IMR-90 (cell line): Measurements from ENCODE around the gene PDCD10. TPM values are rescaled to one million over a fixed set of nuclear protein-coding genes. Genes with fewer than 3 reads are reported as not detected.

Source experiments
- ATAC-seq: fragments of 200-7000 bp; cut with Tn5 transposase; 2 replicates; pipeline ENCODE4 v1.9.1; 2020; ENCODE audit warnings: low read depth, mild to moderate bottlenecking, moderate library complexity
- BruUV-seq: library from RNA; stranded (reverse); fragments of 400-500 nt; replicated peaks from 2 replicates; lab custom pipeline; 2021; lab: Mats Ljungman, UMichigan
- CTCF ChIA-PET: fragments of 300-600 bp; formaldehyde crosslinking; extraction: SDS; loops from one replicate; lab custom pipeline; 2021; ENCODE audit warnings: antibody characterized with exemption; lab: Yijun Ruan, JAX
- POLR2A ChIA-PET: fragments of 300-600 bp; sonication (Branson Sonifier 250); formaldehyde crosslinking; loops from one replicate; lab custom pipeline; 2022; ENCODE audit warnings: antibody characterized with exemption; ENCODE audit not compliant: unreplicated experiment; lab: Charles Lee
- DNase-seq: peaks from one replicate; pipeline ENCODE4 v3.0.0; 2013
- H2AFZ ChIP-seq: replicated peaks from 2 replicates; pipeline ENCODE3; 2013; ENCODE audit warnings: low read length, mild to moderate bottlenecking; ENCODE audit not compliant: poor library complexity
- H2AK5ac ChIP-seq: 2 replicates; pipeline ENCODE4 v1.6.1; 2013; ENCODE audit warnings: low read depth, low read length, inconsistent platforms
- H2AK9ac ChIP-seq: replicated peaks from 2 replicates; pipeline ENCODE3; 2013; ENCODE audit warnings: mild to moderate bottlenecking, low read depth, low read length, moderate library complexity; ENCODE audit not compliant: poor library complexity
- H2BK120ac ChIP-seq: 2 replicates; pipeline ENCODE4 v1.6.1; 2013; ENCODE audit warnings: low read depth, low read length, inconsistent platforms
- H2BK15ac ChIP-seq: 3 replicates; pipeline ENCODE4 v1.6.1; 2013; ENCODE audit warnings: low read depth, low read length, inconsistent platforms
- H2BK20ac ChIP-seq: 2 replicates; pipeline ENCODE4 v1.6.1; 2013; ENCODE audit warnings: low read depth, mild to moderate bottlenecking, inconsistent platforms, low read length, moderate library complexity
- H2BK5ac ChIP-seq: 2 replicates; pipeline ENCODE4 v1.6.1; 2013; ENCODE audit warnings: mild to moderate bottlenecking, low read depth, low read length, inconsistent platforms; ENCODE audit not compliant: poor library complexity, severe bottlenecking
- H3K14ac ChIP-seq: replicated peaks from 2 replicates; pipeline ENCODE4 v1.6.1; 2013; ENCODE audit warnings: low read depth, low read length, inconsistent platforms
- H3K18ac ChIP-seq: 2 replicates; pipeline ENCODE4 v1.6.1; 2013; ENCODE audit warnings: low read depth, low read length, control low read depth
- H3K23ac ChIP-seq: 2 replicates; pipeline ENCODE4 v1.6.1; 2013; ENCODE audit warnings: low read depth, low read length, inconsistent platforms
- H3K27ac ChIP-seq: 2 replicates; pipeline ENCODE4 v1.5.1; 2013; ENCODE audit warnings: mild to moderate bottlenecking, control low read depth, low read length; ENCODE audit not compliant: insufficient read depth
- H3K27me3 ChIP-seq: 2 replicates; pipeline ENCODE4 v1.6.1; 2013; ENCODE audit warnings: low read length; ENCODE audit not compliant: control insufficient read depth, insufficient read depth
- H3K36me3 ChIP-seq: 2 replicates; pipeline ENCODE4 v1.6.1; 2013; ENCODE audit warnings: low read length, mixed read lengths; ENCODE audit not compliant: control insufficient read depth, insufficient read depth
- H3K4ac ChIP-seq: 2 replicates; pipeline ENCODE4 v1.6.1; 2013; ENCODE audit warnings: low read depth, low read length, inconsistent platforms
- H3K4me1 ChIP-seq: 2 replicates; pipeline ENCODE4 v1.6.1; 2013; ENCODE audit warnings: low read length, mixed read lengths; ENCODE audit not compliant: control insufficient read depth, insufficient read depth
- H3K4me2 ChIP-seq: 2 replicates; pipeline ENCODE4 v1.6.1; 2013; ENCODE audit warnings: low read depth, mild to moderate bottlenecking, control low read depth, low read length, moderate library complexity
- H3K4me3 ChIP-seq: 2 replicates; pipeline ENCODE4 v1.5.1; 2013; ENCODE audit warnings: low read depth, mild to moderate bottlenecking, control low read depth, low read length, moderate library complexity; ENCODE audit not compliant: insufficient read depth
- H3K56ac ChIP-seq: 2 replicates; pipeline ENCODE4 v1.6.1; 2013; ENCODE audit warnings: low read length, inconsistent platforms; ENCODE audit not compliant: insufficient read depth; ENCODE audit errors: extremely low read depth
- H3K79me1 ChIP-seq, 2 experiments: 2 replicates each; pipeline ENCODE4 v1.6.1; 2013; ENCODE audit warnings: low read length in 2 of 2, inconsistent platforms in 1 of 2, low read depth in 1 of 2
- H3K9ac ChIP-seq: 2 replicates; pipeline ENCODE4 v1.6.1; 2013; ENCODE audit warnings: low read depth, low read length, control low read depth
- H3K9me1 ChIP-seq: 2 replicates; pipeline ENCODE4 v1.6.1; 2013; ENCODE audit warnings: low read length, inconsistent platforms; ENCODE audit not compliant: insufficient read depth
- H3K9me3 ChIP-seq: 2 replicates; pipeline ENCODE4 v1.6.1; 2013; ENCODE audit warnings: low read length; ENCODE audit not compliant: control insufficient read depth, insufficient read depth
- H4K20me1 ChIP-seq: 2 replicates; pipeline ENCODE4 v1.6.1; 2013; ENCODE audit warnings: low read length, inconsistent platforms; ENCODE audit not compliant: insufficient read depth
- H4K5ac ChIP-seq: 2 replicates; pipeline ENCODE4 v1.6.1; 2013; ENCODE audit warnings: mild to moderate bottlenecking, low read depth, low read length, control low read depth
- H4K8ac ChIP-seq, 2 experiments: 2 replicates each; pipeline ENCODE4 v1.6.1; 2013; ENCODE audit warnings: low read depth in 2 of 2, low read length in 2 of 2, control low read depth in 1 of 2, inconsistent platforms in 1 of 2
- H4K91ac ChIP-seq: 2 replicates; pipeline ENCODE4 v1.6.1; 2013; ENCODE audit warnings: low read depth, low read length, inconsistent platforms; ENCODE audit not compliant: insufficient read depth
- BHLHE40 ChIP-seq: fragments of 150-350 bp; IDR thresholded peaks from 2 replicates; pipeline ENCODE4 v1.6.1; 2016; ENCODE audit warnings: mild to moderate bottlenecking, low read depth, low read length
- CEBPB ChIP-seq: IDR thresholded peaks from 2 replicates; pipeline ENCODE4 v1.6.1; 2012; ENCODE audit warnings: low read depth, low read length, improper control_type of control experiment
- CHD1 ChIP-seq: IDR thresholded peaks from 2 replicates; pipeline ENCODE4 v1.6.1; 2012; ENCODE audit warnings: low read depth, low read length, improper control_type of control experiment
- NFE2L2 ChIP-seq: fragments of 150-350 bp; IDR thresholded peaks from 2 replicates; pipeline ENCODE4 v1.6.1; 2016; ENCODE audit warnings: low read depth, mild to moderate bottlenecking, low read length
- POLR2A ChIP-seq: IDR thresholded peaks from 2 replicates; pipeline ENCODE4 v1.6.1; 2012; ENCODE audit warnings: mild to moderate bottlenecking, low read depth, low read length
- RAD21 ChIP-seq: IDR thresholded peaks from 2 replicates; pipeline ENCODE4 v1.6.1; 2012; ENCODE audit warnings: low read length, improper control_type of control experiment
- WGBS, 2 experiments: methylation state at CpG; one replicate each; pipeline versions ENCODE4 v1.1.5 to v1.1.7; 2013; ENCODE audit warnings: missing lambda C conversion rate in 2 of 2; ENCODE audit not compliant: insufficient read length in 1 of 2; ENCODE audit errors: extremely low coverage in 2 of 2; 5-methylcytosine and 5-hydroxymethylcytosine counted together
- dilution Hi-C: fragments of 300-500 bp; cut with HindIII; formaldehyde crosslinking; loops from one replicate; pipeline ENCODE4 v1.14.3; 2018; ENCODE audit warnings: low sequenced_read_pairs; ENCODE audit not compliant: unreplicated experiment
- in situ Hi-C: fragments of 300-500 bp; cut with MboI; formaldehyde crosslinking; loops from 3 replicates; pipeline ENCODE4 v1.14.3; 2019; ENCODE audit warnings: low sequenced_read_pairs, inconsistent platforms, mixed read lengths
- intact Hi-C: fragments of 100-400 bp; cut with micrococcal nuclease; formaldehyde crosslinking; loops from 2 replicates; pipeline ENCODE4 v1.10.0; 2022
- polyA plus RNA-seq, 3 experiments: library from polyadenylated mRNA; depleted of rRNA; stranded (reverse); fragments of >200 nt; gene quantifications; 2 replicates each; pipeline ENCODE4 v1.2.3, GENCODE V29; 2012; ENCODE audit warnings: low replicate concordance in 1 of 3
- total RNA-seq: library from RNA; depleted of rRNA; stranded (reverse); fragments of >200 nt; gene quantifications from 2 replicates; pipeline ENCODE4 v1.2.3, GENCODE V29; 2012
- TF ChIP-seq, protein P1 (sequence below): fragments of 150-350 bp; IDR thresholded peaks from 2 replicates; pipeline ENCODE4 v1.6.1; 2016; ENCODE audit warnings: low read depth, mild to moderate bottlenecking, low read length, moderate library complexity, borderline replicate concordance

PDCD10 gene
- total and polyA plus RNA-seq, 2 of the 4 experiments (the other 2 are of a cell fraction): 36.7 to 47.3 TPM

DNA sequence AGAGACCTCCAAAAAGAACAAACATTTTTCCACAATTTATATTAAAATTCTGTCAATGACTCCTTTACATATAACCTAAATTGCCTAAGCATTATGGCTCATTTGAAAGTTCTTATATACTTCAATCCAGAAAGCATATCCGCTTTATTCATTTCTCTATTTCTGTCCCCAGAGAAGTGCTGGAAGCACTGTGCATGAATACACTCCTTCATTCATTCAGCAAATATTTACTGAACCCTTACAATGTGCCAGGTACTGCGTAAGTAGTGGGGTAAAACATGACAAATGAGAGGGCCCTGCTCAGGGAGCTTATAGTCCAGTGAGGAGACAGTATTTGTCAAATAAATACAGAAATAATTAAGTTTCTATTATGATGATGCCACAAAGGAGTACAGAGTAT, 3.3 kb downstream of the PDCD10 start:
- dilution Hi-C loops (no loop called here), in situ Hi-C loops (no loop called here), intact Hi-C loops (loop anchor here (10.0 kb wide), 1 partner anchor 313 kb away; no protein-coding TSS in a partner anchor)
- Histone ChIP-seq H2BK15ac (no peak overlapping the region), H3K79me1 (peaks cover 9 to 31% of the 10 kb centered on the region in 2 experiments; a peak in 3 of 4 replicates), H3K4me3 (no peak overlapping the region), H4K5ac (no peak overlapping the region), H4K8ac (no peak overlapping the region), H3K4me1 (peaks cover 2% of the 10 kb centered on the region; the same call in 1 of the 2 replicates), H3K18ac (no peak overlapping the region), H3K9ac (no peak overlapping the region), H2BK20ac (no peak overlapping the region), H3K9me1 (peaks cover 7% of the 10 kb centered on the region), H2BK120ac (no peak overlapping the region), H2BK5ac (no peak overlapping the region), H3K23ac (no peak overlapping the region), H3K9me3 (no peaks in the 10 kb centered on the region), H3K27me3 (no peaks in the 10 kb centered on the region), H3K27ac (no peak overlapping the region), H3K4me2 (no peak overlapping the region), H2AFZ (no peak overlapping the region), H4K91ac (no peak overlapping the region), H3K4ac (no peak overlapping the region), H2AK9ac (no peak overlapping the region), H3K56ac (no peak overlapping the region), H2AK5ac (no peak overlapping the region), H3K14ac (no peak overlapping the region), H4K20me1 (peaks cover 42% of the 10 kb centered on the region), H3K36me3 (no peaks in the 10 kb centered on the region)
- WGBS, 2 experiments: no CpG with 5 or more reads among the region's 2 CpGs
- no TSS peak for BruUV-seq
- CTCF ChIA-PET: no interaction called here
- POLR2A ChIA-PET: no interaction called here
- TF ChIP-seq, protein P1, sequence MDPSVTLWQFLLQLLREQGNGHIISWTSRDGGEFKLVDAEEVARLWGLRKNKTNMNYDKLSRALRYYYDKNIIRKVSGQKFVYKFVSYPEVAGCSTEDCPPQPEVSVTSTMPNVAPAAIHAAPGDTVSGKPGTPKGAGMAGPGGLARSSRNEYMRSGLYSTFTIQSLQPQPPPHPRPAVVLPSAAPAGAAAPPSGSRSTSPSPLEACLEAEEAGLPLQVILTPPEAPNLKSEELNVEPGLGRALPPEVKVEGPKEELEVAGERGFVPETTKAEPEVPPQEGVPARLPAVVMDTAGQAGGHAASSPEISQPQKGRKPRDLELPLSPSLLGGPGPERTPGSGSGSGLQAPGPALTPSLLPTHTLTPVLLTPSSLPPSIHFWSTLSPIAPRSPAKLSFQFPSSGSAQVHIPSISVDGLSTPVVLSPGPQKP: no peak
- TF ChIP-seq NFE2L2 (no peak), CEBPB (no peak), RAD21 (no peak), POLR2A (no peak), CHD1 (no peak), BHLHE40 (no peak)
- ATAC-seq: no peak
- no peak for DNase-seq
